Omental fat pad (tissue), 4 donors: Measurements from ENCODE around the gene ZFP90. TPM values are rescaled to one million over a fixed set of nuclear protein-coding genes. Genes with fewer than 3 reads are reported as not detected.

ENCODE experiments used
- ATAC-seq: fragments of 150-250 bp; one replicate; pipeline ENCODE4 v1.9.1; 2016; ENCODE audit warnings: mild to moderate bottlenecking, moderate library complexity; ENCODE audit not compliant: low FRiP score
- DNase-seq: peaks from one replicate; pipeline ENCODE4 v3.0.0-alpha.2; 2019; ENCODE audit warnings: low spot score
- CTCF ChIP-seq, 3 donors: fragments of 450-650 bp; IDR thresholded peaks; one replicate each; pipeline ENCODE4 v1.5.1; 2016 to 2017; ENCODE audit warnings: antibody characterized with exemption in 3 of 3, mild to moderate bottlenecking in 3 of 3, moderate library complexity in 2 of 3
- total RNA-seq, 4 donors: library from RNA; depleted of rRNA; stranded (reverse); fragments of >200 nt; gene quantifications; one replicate each; pipeline ENCODE4 v1.1.0, GENCODE V29; 2016

The ZFP90 gene
- total RNA-seq, 4 donors from 2014 or later: 12.8 to 44.1 (median 18.3) TPM

GRCh38 chr16:68528233-68528632 is 10.9 kb upstream of the ZFP90 start:
- no peak for TF ChIP-seq CTCF (IDR thresholded peaks at IDR 0.05)
- no peak for ATAC-seq
- no peak for DNase-seq

- ATAC-seq: peak; percentile 89
Observed at GRCh38 chr16:68528686-68529379, 10.3 kb upstream of the ZFP90 start.

DNA sequence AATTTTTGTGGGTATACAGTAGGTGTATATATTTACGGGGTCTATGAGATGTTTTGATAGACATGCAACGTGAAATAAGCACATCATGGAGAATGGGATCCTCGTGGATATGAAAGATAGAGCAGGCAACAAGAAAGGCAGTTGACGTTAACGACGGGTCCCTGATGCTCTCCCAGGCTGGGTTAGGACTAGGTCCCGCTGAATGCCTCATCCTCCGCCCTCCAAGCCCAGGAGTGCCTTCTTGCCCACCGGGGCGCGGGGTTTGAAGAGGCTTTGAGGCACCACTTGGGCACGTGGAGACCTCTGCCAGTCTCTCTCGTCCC is 9.5 kb upstream of the ZFP90 start:
- no peak for TF ChIP-seq CTCF (IDR thresholded peaks at IDR 0.05)
- DNase-seq: no peak
- peak; percentile 14 for ATAC-seq

More at GRCh38 chr16:68528686-68529379, 10.3 kb upstream of the ZFP90 start:
- DNase-seq: peak; percentile 58
- TF ChIP-seq CTCF (IDR thresholded peaks at IDR 0.05): peak in 1 of 3 donors; percentile 60

DNA sequence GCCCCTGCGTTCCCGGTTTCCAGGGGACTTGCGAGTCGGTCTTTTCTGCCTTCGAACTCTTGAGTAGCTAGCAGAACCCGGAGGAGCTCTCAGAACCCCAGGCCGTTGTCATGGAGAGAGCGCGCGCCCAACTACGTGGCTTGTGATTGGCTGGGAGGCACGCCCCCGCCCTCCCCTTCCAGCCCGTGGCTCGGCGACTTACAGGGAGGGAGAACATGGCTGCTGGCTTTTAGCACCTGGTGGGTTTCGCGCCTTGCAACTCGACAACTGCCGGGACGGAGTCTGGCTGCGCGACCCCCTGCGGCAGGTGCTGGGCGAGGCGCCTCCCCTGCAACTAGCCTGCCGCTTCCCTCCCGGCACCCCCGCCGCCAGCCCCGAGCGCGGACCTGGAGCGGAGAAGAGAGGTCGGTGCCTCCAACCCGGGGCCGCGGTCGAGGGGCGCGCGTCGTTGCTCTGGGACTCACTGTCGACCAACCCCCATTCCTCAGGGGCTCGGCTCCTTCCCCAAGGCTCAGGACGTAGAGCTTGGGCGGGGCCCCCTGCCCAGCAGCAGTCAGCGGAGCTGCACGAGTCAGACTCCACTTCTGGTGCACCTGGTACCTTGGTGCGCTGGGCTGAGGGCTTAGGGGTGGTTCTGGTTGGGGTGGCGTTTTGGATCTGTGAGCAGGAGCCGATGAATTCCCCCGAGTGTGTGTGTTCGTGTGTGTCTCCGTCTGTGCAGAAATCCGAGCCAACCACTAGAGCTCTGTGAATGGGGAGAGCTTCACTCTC is 9.0 kb upstream of the ZFP90 start:
- peak; percentile 90 for ATAC-seq
- TF ChIP-seq CTCF (IDR thresholded peaks at IDR 0.05): no peak
- peak; percentile 74 for DNase-seq

DNA sequence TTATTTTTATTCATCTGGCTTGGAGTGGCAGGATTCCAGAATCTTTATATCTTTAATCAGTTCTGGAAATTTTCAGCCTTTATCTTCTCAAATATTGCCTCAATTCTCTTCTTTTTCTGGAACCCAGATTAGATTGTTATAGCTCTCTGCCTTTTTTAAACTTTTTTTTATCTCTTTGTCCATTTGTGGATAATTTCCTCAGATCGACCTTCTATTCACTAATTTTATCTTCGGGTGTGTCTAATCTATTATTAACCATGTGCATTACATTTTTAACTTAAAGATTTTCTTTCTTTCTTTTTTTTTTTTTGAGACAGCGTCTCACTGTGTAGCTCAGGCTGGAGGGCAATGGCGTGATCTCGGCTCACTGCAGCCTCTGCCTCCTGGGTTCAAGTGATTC is 5.2 kb upstream of the ZFP90 start:
- no peak for TF ChIP-seq CTCF (IDR thresholded peaks at IDR 0.05)
- ATAC-seq (no peak), DNase-seq (no peak)

GRCh38 chr16:68535331-68535730 is 3.8 kb upstream of the ZFP90 start:
- TF ChIP-seq CTCF (IDR thresholded peaks at IDR 0.05): no peak
- ATAC-seq (no peak), DNase-seq (no peak)
